ENCODE measurements around the gene NFYC. TPM values are rescaled to one million over a fixed set of nuclear protein-coding genes. Genes with fewer than 3 reads are reported as not detected.

The NFYC gene
- total RNA-seq, 3 donors from 2014 or later: 42.7 to 69.7 (median 55.7) TPM

DNA sequence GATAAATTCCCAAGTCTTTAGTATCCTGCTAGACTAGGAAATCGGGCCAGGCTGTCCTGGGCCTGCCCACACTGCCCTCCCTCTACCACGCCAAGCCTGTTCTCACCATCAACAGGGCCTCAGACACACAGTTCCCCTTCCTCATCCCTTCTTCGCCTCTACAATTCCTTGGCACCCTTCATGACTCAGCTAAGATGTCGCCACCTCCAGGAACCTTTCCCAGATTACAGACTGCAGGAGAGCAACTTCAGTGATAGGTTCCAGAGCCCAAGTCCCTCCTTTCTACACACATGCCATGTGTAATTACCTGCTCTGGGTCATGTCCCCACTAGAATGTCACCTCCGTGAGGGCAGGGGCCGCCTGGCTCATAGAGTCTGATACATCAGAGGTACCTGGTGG is 29.4 kb upstream of the NFYC start:
- Histone ChIP-seq H3K36me3 (no peaks in the 10 kb centered on the region), H3K27me3 (no peaks in the 10 kb centered on the region), H3K27ac (peak overlapping the region in 1 of 2 donors; percentile 38), H3K9me3 (no peaks in the 10 kb centered on the region), H3K4me3 (no peak overlapping the region), H3K4me1 (peaks cover 0 to 5% of the 10 kb centered on the region in 2 donors)
- TF ChIP-seq POLR2A (IDR thresholded peaks at IDR 0.05) (no peak), POLR2AphosphoS5 (IDR thresholded peaks at IDR 0.05) (no peak)
- TF ChIP-seq, protein P1, sequence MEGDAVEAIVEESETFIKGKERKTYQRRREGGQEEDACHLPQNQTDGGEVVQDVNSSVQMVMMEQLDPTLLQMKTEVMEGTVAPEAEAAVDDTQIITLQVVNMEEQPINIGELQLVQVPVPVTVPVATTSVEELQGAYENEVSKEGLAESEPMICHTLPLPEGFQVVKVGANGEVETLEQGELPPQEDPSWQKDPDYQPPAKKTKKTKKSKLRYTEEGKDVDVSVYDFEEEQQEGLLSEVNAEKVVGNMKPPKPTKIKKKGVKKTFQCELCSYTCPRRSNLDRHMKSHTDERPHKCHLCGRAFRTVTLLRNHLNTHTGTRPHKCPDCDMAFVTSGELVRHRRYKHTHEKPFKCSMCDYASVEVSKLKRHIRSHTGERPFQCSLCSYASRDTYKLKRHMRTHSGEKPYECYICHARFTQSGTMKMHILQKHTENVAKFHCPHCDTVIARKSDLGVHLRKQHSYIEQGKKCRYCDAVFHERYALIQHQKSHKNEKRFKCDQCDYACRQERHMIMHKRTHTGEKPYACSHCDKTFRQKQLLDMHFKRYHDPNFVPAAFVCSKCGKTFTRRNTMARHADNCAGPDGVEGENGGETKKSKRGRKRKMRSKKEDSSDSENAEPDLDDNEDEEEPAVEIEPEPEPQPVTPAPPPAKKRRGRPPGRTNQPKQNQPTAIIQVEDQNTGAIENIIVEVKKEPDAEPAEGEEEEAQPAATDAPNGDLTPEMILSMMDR (IDR thresholded peaks at IDR 0.05): no peak
- intact Hi-C loops (cut with DNase I; ENCODE audit: low total_unique reads): no loop called here
- DNase-seq (ENCODE audit: low spot score in 2 of 2): no peak

DNA sequence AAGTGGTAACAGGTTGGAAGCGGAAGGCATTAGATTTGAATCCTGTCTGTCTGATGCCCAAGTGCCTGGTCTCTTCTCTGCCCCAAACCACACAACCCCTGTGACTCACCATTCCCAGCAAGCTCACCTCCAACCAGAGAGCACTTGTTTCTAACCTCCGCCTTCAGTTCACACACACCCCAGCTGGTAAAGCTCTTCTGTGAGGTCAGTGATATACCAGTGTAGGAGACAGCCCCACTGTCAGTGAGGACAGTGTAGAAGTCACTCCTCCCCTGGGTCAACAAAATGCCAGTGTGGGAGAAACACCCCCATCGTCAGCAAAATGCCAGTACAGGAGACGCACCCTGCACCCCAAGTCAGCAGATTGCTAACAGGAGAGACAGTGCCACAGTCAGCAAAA is 28.6 kb upstream of the NFYC start:
- no peak overlapping the region for H3K4me3 ChIP-seq
- H3K9me3 ChIP-seq: no peaks in the 10 kb centered on the region
- no peaks in the 10 kb centered on the region for H3K27me3 ChIP-seq
- TF ChIP-seq, protein P1 (IDR thresholded peaks at IDR 0.05): no peak
- TF ChIP-seq POLR2AphosphoS5 (IDR thresholded peaks at IDR 0.05): no peak
- TF ChIP-seq POLR2A (IDR thresholded peaks at IDR 0.05): no peak
- peaks cover 0 to 5% of the 10 kb centered on the region in 2 donors for H3K4me1 ChIP-seq
- intact Hi-C loops (cut with DNase I; ENCODE audit: low total_unique reads): no loop called here
- H3K36me3 ChIP-seq: no peaks in the 10 kb centered on the region
- no peak overlapping the region for H3K27ac ChIP-seq
- no peak for DNase-seq (ENCODE audit: low spot score in 2 of 2)

DNA sequence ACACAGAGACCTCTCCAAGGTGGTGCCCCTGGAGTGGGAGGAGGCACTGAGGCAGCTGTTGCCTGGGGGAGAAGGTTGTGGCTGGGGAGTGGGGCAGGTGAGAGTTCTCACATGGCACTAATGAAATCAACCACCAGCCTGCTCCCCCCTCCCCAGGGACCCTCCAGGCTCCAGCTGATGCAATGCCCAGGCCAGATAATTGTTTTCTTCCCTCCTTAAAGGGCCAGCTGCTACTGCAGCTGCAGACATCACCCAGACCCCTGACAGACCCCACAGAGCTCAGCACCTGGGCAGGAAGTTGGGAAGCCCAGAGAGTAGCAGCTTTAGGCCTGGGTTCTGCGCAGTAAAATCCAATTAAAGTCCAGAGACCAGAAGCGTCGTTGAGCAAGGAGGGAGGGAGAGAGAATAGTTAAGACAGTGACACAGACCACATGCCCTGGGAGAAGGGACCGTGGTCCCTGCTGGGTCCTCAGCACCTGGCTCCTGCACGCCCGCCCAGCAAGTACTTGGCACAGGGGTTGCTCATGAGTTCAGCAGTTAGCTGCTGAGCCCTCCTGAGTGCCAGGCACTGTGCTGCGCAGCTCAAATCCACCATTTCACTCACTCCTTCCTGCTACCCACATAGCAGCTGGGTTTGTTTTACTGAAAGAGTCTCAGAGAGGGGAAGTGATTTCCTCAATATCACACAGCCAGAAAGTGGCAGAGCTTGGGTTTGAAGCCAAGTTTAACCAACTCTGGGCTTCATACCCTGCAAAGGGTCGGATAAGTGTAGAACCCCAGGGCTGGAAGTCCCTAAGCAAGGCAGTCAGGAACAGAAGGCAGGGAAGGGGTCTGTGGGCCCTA is 28.0 kb upstream of the NFYC start:
- no peak for DNase-seq (ENCODE audit: low spot score in 2 of 2)
- intact Hi-C loops (cut with DNase I; ENCODE audit: low total_unique reads): no loop called here
- H3K27ac ChIP-seq: peak overlapping the region in 1 of 2 donors; percentile 19
- no peak overlapping the region for H3K4me3 ChIP-seq
- no peaks in the 10 kb centered on the region for H3K9me3 ChIP-seq
- TF ChIP-seq, protein P1 (IDR thresholded peaks at IDR 0.05): no peak
- TF ChIP-seq POLR2A (IDR thresholded peaks at IDR 0.05): no peak
- no peak for TF ChIP-seq POLR2AphosphoS5 (IDR thresholded peaks at IDR 0.05)
- H3K4me1 ChIP-seq: peaks cover 0 to 5% of the 10 kb centered on the region in 2 donors
- H3K36me3 ChIP-seq: no peaks in the 10 kb centered on the region
- no peaks in the 10 kb centered on the region for H3K27me3 ChIP-seq

DNA sequence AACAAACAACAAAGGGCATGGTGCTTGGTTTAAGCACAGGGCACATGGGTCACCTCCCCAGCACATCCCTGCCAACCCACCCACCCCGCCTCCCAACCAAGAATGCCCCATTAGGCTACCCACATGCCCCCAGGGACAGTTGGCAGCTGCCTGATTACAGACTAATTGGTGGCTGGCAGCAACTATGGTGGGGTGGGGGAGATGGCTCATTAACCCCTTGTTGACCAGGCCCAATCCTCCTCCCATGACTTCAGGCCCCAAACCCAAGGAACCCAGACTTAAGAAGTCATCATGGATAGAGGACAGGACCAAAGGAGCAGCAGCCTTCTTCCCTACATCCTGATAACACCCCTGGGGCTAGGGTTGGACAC is 27.4 kb upstream of the NFYC start:
- DNase-seq (ENCODE audit: low spot score in 2 of 2): no peak
- intact Hi-C loops (cut with DNase I; ENCODE audit: low total_unique reads): no loop called here
- Histone ChIP-seq H3K4me3 (no peak overlapping the region), H3K36me3 (no peaks in the 10 kb centered on the region), H3K4me1 (peaks cover 0 to 5% of the 10 kb centered on the region in 2 donors), H3K27me3 (no peaks in the 10 kb centered on the region), H3K9me3 (no peaks in the 10 kb centered on the region), H3K27ac (no peak overlapping the region)
- no peak for TF ChIP-seq POLR2AphosphoS5 (IDR thresholded peaks at IDR 0.05)
- TF ChIP-seq, protein P1 (IDR thresholded peaks at IDR 0.05): no peak

DNA sequence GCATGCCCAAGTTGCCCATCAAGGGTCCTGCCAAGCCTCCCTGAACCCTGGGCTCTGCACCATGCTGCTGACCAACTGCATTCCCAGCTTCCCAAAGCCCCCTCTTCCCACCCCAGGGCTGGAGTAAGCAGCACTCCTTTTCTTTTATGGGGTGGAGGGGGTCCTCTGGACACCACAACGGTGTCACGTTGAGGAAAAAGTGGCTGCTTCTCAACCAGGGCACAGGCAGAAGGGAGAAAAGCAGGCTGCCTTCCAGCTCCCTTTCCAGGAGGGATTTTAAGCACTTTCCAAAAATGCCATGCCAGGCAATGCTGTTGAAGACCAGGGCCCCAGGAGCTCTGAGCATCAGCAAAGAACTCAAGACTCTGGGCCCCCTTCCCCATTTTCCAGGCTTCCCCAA is 26.7 kb upstream of the NFYC start:
- no peaks in the 10 kb centered on the region for H3K36me3 ChIP-seq
- peaks cover 0 to 5% of the 10 kb centered on the region in 2 donors for H3K4me1 ChIP-seq
- peak overlapping the region; percentile 52 to 89 (median 74) for H3K4me3 ChIP-seq
- TF ChIP-seq POLR2A (IDR thresholded peaks at IDR 0.05): no peak
- TF ChIP-seq, protein P1 (IDR thresholded peaks at IDR 0.05): no peak
- no peak for TF ChIP-seq POLR2AphosphoS5 (IDR thresholded peaks at IDR 0.05)
- DNase-seq (ENCODE audit: low spot score in 2 of 2): no peak
- H3K27me3 ChIP-seq: no peaks in the 10 kb centered on the region
- intact Hi-C loops (cut with DNase I; ENCODE audit: low total_unique reads): no loop called here
- H3K27ac ChIP-seq: peak overlapping the region in 1 of 2 donors; percentile 36
- no peaks in the 10 kb centered on the region for H3K9me3 ChIP-seq

Data from breast epithelium (tissue), 4 donors.